HG02884 (cell line): ENCODE results near the gene MAEA.
"Not testable (repeated sequence)": the region's sequence is repeated elsewhere in the genome, so short reads cannot be mapped to it uniquely, and the experiment has no call there.

Source experiments
- ATAC-seq: cut with Tn5 transposase; IDR thresholded peaks from one replicate; pipeline ENCODE4 v1.9.1; 2021; ENCODE audit warnings: mild to moderate bottlenecking, moderate library complexity; ENCODE audit not compliant: unreplicated experiment

The MAEA gene

GRCh38 chr4:1318488-1319213 lies 29.0 kb downstream of the MAEA start:
- ATAC-seq = no peak

- no peak for ATAC-seq
These were observed 31.8 kb downstream of the MAEA start for GRCh38 chr4:1321486-1321885.

GRCh38 chr4:1321946-1322650 lies 32.4 kb downstream of the MAEA start:
- ATAC-seq = no peak

- no peak for ATAC-seq
These were observed 33.6 kb downstream of the MAEA start for GRCh38 chr4:1323280-1323634.

GRCh38 chr4:1323635-1324442 lies 34.1 kb downstream of the MAEA start:
- ATAC-seq = no peak

- not testable (repeated sequence) for ATAC-seq
These were observed 34.9 kb downstream of the MAEA start for GRCh38 chr4:1324443-1325175.

GRCh38 chr4:1325176-1325480 lies 35.4 kb downstream of the MAEA start:
- no peak for ATAC-seq

- no peak for ATAC-seq
These were observed 36.3 kb downstream of the MAEA start for GRCh38 chr4:1325681-1326635.

GRCh38 chr4:1326751-1327525 lies 37.2 kb downstream of the MAEA start:
- no peak for ATAC-seq

- ATAC-seq = no peak
These were observed 38.0 kb downstream of the MAEA start for GRCh38 chr4:1327526-1328266.

GRCh38 chr4:1328267-1329155 lies 38.8 kb downstream of the MAEA start:
- no peak for ATAC-seq

- ATAC-seq = no peak
These were observed 40.0 kb downstream of the MAEA start for GRCh38 chr4:1329408-1330371.

- ATAC-seq = no peak
These were observed 41.3 kb downstream of the MAEA start for GRCh38 chr4:1330761-1331590.

GRCh38 chr4:1331591-1332353 lies 42.1 kb downstream of the MAEA start:
- ATAC-seq = no peak

GRCh38 chr4:1332686-1333085 lies 43.0 kb downstream of the MAEA start:
- no peak for ATAC-seq
